ENCODE measurements around the gene TSPAN9. TPM values are rescaled to one million over a fixed set of nuclear protein-coding genes. Genes with fewer than 3 reads are reported as not detected.

Gene TSPAN9
- total and polyA plus RNA-seq, 2 of the 4 experiments (the other 2 are of a cell fraction), result 17.7 to 39.1 TPM

- ChIA-PET CTCF (no interaction called here), POLR2A (ENCODE audit: unreplicated experiment) (no interaction called here)
- TF ChIP-seq SMC3 (IDR thresholded peaks at IDR 0.05; ENCODE audit: low read depth, low read length) (no peak), BHLHE40 (IDR thresholded peaks at IDR 0.05; ENCODE audit: low read depth, low read length) (no peak), RAD21 (IDR thresholded peaks at IDR 0.05; ENCODE audit: low read length) (no peak), POLR2A (IDR thresholded peaks at IDR 0.05; ENCODE audit: low read depth, low read length) (no peak), MAZ (IDR thresholded peaks at IDR 0.05; ENCODE audit: borderline replicate concordance, low read depth, low read length) (no peak), RFX5 (IDR thresholded peaks at IDR 0.05; ENCODE audit: low read depth, low read length) (no peak), MAFK (IDR thresholded peaks at IDR 0.05; ENCODE audit: low read depth, low read length) (no peak), RCOR1 (IDR thresholded peaks at IDR 0.05; ENCODE audit: insufficient replicate concordance, low read length) (no peak), CHD1 (IDR thresholded peaks at IDR 0.05; ENCODE audit: low read depth, low read length) (no peak), CTCF (conservative IDR thresholded peaks at IDR 0.05; ENCODE audit: low read depth, low read length) (no peak), CEBPB (IDR thresholded peaks at IDR 0.05; ENCODE audit: low read depth, low read length) (no peak), USF2 (IDR thresholded peaks at IDR 0.05; ENCODE audit: low read depth, low read length) (no peak), MXI1 (IDR thresholded peaks at IDR 0.05; ENCODE audit: borderline replicate concordance, low read depth, low read length) (no peak), ELK1 (IDR thresholded peaks at IDR 0.05; ENCODE audit: borderline replicate concordance, low read depth, low read length) (no peak), FOS (IDR thresholded peaks at IDR 0.05; ENCODE audit: low read depth, low read length) (no peak), NFE2L2 (IDR thresholded peaks at IDR 0.05; ENCODE audit: low read depth, low read length) (no peak)
- no peaks in the 10 kb centered on the region; a peak in 1 of 4 replicates for H3K79me1 ChIP-seq (ENCODE audit: low read depth in 1 of 2, low read length in 2 of 2)
- no peak overlapping the region for H4K8ac ChIP-seq (ENCODE audit: low read depth in 2 of 2, low read length in 2 of 2)
- no peak overlapping the region for H3K18ac ChIP-seq (ENCODE audit: low read depth, low read length)
- H2AFZ ChIP-seq (replicated peaks; ENCODE audit: low read length, poor library complexity), result no peak overlapping the region
- DNase-seq, result no peak
- BruUV-seq (replicated peaks), result no TSS peak
- ATAC-seq (ENCODE audit: low read depth), result no peak
- H4K91ac ChIP-seq (ENCODE audit: insufficient read depth, low read depth, low read length), result no peak overlapping the region
- no peak overlapping the region for H2BK15ac ChIP-seq (ENCODE audit: low read depth, low read length)
- no peaks in the 10 kb centered on the region for H3K27me3 ChIP-seq (ENCODE audit: control insufficient read depth, insufficient read depth, low read length)
- no peak overlapping the region for H3K9ac ChIP-seq (ENCODE audit: low read depth, low read length)
- in situ Hi-C loops (cut with MboI; ENCODE audit: low sequenced_read_pairs) (loop anchor here (10.0 kb wide), 1 partner anchor 183 kb away; the partner anchor contains the start of gene TEX52), dilution Hi-C loops (cut with HindIII; ENCODE audit: low sequenced_read_pairs, unreplicated experiment) (no loop called here), intact Hi-C loops (cut with micrococcal nuclease) (no loop called here)
- H3K36me3 ChIP-seq (ENCODE audit: control insufficient read depth, insufficient read depth, low read length), result peaks cover 19% of the 10 kb centered on the region
- H3K27ac ChIP-seq (ENCODE audit: insufficient read depth, low read length), result no peak overlapping the region
- H3K9me1 ChIP-seq (ENCODE audit: insufficient read depth, low read length), result no peaks in the 10 kb centered on the region
- H3K4me3 ChIP-seq (ENCODE audit: insufficient read depth, low read depth, low read length), result no peak overlapping the region
- no peak overlapping the region for H2AK9ac ChIP-seq (replicated peaks; ENCODE audit: low read depth, low read length, poor library complexity)
- no peak overlapping the region for H2AK5ac ChIP-seq (ENCODE audit: low read depth, low read length)
- H3K14ac ChIP-seq (replicated peaks; ENCODE audit: low read depth, low read length), result no peak overlapping the region
- H2BK5ac ChIP-seq (ENCODE audit: low read depth, low read length, poor library complexity, severe bottlenecking), result no peak overlapping the region
- H3K23ac ChIP-seq (ENCODE audit: low read depth, low read length), result no peak overlapping the region
- H3K4me1 ChIP-seq (ENCODE audit: control insufficient read depth, insufficient read depth, low read length), result peaks cover 3% of the 10 kb centered on the region; the same call in 1 of the 2 replicates
- H2BK120ac ChIP-seq (ENCODE audit: low read depth, low read length), result no peak overlapping the region
- no peaks in the 10 kb centered on the region for H3K9me3 ChIP-seq (ENCODE audit: control insufficient read depth, insufficient read depth, low read length)
- H3K56ac ChIP-seq (ENCODE audit: extremely low read depth, insufficient read depth, low read length), result no peak overlapping the region
- H2BK20ac ChIP-seq (ENCODE audit: low read depth, low read length), result no peak overlapping the region
- peaks cover 3% of the 10 kb centered on the region; the same call in 1 of the 2 replicates for H4K20me1 ChIP-seq (ENCODE audit: insufficient read depth, low read length)
- no peak overlapping the region for H3K4me2 ChIP-seq (ENCODE audit: low read depth, low read length)
- WGBS, 2 experiments (ENCODE audit: extremely low coverage in 2 of 2, insufficient read length in 1 of 2), result 92% methylated on average over 6 of the region's 7 CpGs; no CpG with 5 or more reads in 1 of the 2 experiments
- H3K4ac ChIP-seq (ENCODE audit: low read depth, low read length), result no peak overlapping the region
- H4K5ac ChIP-seq (ENCODE audit: low read depth, low read length), result no peak overlapping the region
These were observed 39.0 kb upstream of the TSPAN9 start for GRCh38 chr12:3038166-3038565.
